HG02840 (cell line): ENCODE data around the gene GMDS.
"Not testable (repeated sequence)": the region's sequence is repeated elsewhere in the genome, so short reads cannot be mapped to it uniquely, and the experiment has no call there.

Source experiments
- ATAC-seq: cut with Tn5 transposase; IDR thresholded peaks from one replicate; pipeline ENCODE4 v1.9.1; 2021; ENCODE audit warnings: mild to moderate bottlenecking, moderate library complexity, moderate number of reproducible peaks; ENCODE audit not compliant: unreplicated experiment, low FRiP score

The GMDS gene

GRCh38 chr6:1708820-1709219 is 536.6 kb downstream of the GMDS start:
- no peak for ATAC-seq

GRCh38 chr6:1708122-1708521 is 537.3 kb downstream of the GMDS start:
- ATAC-seq, result no peak

GRCh38 chr6:1705630-1706029 is 539.8 kb downstream of the GMDS start:
- ATAC-seq, result no peak

GRCh38 chr6:1705183-1705582 is 540.2 kb downstream of the GMDS start:
- no peak for ATAC-seq

GRCh38 chr6:1704711-1705110 is 540.7 kb downstream of the GMDS start:
- no peak for ATAC-seq

GRCh38 chr6:1703923-1704322 is 541.5 kb downstream of the GMDS start:
- ATAC-seq, result no peak

- ATAC-seq, result no peak
These were observed 542.1 kb downstream of the GMDS start for GRCh38 chr6:1703091-1703855.

- ATAC-seq, result no peak
These were observed 542.8 kb downstream of the GMDS start for GRCh38 chr6:1702580-1703051.

- no peak for ATAC-seq
These were observed 543.6 kb downstream of the GMDS start for GRCh38 chr6:1701668-1702353.

- no peak for ATAC-seq
These were observed 545.0 kb downstream of the GMDS start for GRCh38 chr6:1700278-1700967.

- no peak for ATAC-seq
These were observed 546.9 kb downstream of the GMDS start for GRCh38 chr6:1698527-1698926.

GRCh38 chr6:1697688-1698351 is 547.6 kb downstream of the GMDS start:
- ATAC-seq, result no peak

- no peak for ATAC-seq
These were observed 548.9 kb downstream of the GMDS start for GRCh38 chr6:1696463-1696850.

GRCh38 chr6:1695546-1696462 is 549.6 kb downstream of the GMDS start:
- no peak for ATAC-seq

- ATAC-seq, result not testable (repeated sequence)
These were observed 553.6 kb downstream of the GMDS start for GRCh38 chr6:1691828-1692227.

- ATAC-seq, result not testable (repeated sequence)
These were observed 554.7 kb downstream of the GMDS start for GRCh38 chr6:1690656-1691055.

- ATAC-seq, result no peak
These were observed 556.3 kb downstream of the GMDS start for GRCh38 chr6:1689141-1689540.

GRCh38 chr6:1688396-1688795 is 557.0 kb downstream of the GMDS start:
- ATAC-seq, result no peak

GRCh38 chr6:1687402-1687801 is 558.0 kb downstream of the GMDS start:
- ATAC-seq, result no peak
